Fibroblast of lung (primary cell): ENCODE measurements around the gene CRPPA. TPM values are rescaled to one million over a fixed set of nuclear protein-coding genes. Genes with fewer than 3 reads are reported as not detected.

ENCODE experiments used
- DNase-seq, 2 donors: peaks; one replicate each; pipeline versions ENCODE4 v3.0.0 to v3.0.0-alpha.2; 2010; ENCODE audit warnings: low read depth in 2 of 2
- H2AFZ ChIP-seq: 2 replicates; pipeline ENCODE4 v1.5.1; 2012; ENCODE audit warnings: low read length, control low read depth, inconsistent platforms
- H3K27ac ChIP-seq: 2 replicates; pipeline ENCODE4 v1.5.1; 2011; ENCODE audit warnings: low read length, control low read depth; ENCODE audit not compliant: insufficient read depth
- H3K27me3 ChIP-seq: 2 replicates; pipeline ENCODE4 v1.5.1; 2011; ENCODE audit warnings: mild to moderate bottlenecking, low read length; ENCODE audit not compliant: control insufficient read depth, insufficient read depth
- H3K36me3 ChIP-seq: 2 replicates; pipeline ENCODE4 v1.5.1; 2011; ENCODE audit warnings: low read length; ENCODE audit not compliant: control insufficient read depth, insufficient read depth
- H3K4me1 ChIP-seq: 2 replicates; pipeline ENCODE4 v1.5.1; 2011; ENCODE audit warnings: low read length; ENCODE audit not compliant: control insufficient read depth, insufficient read depth; ENCODE audit errors: extremely low read depth
- H3K4me2 ChIP-seq: 2 replicates; pipeline ENCODE4 v1.5.1; 2011; ENCODE audit warnings: low read length, control low read depth; ENCODE audit not compliant: insufficient read depth; ENCODE audit errors: extremely low read depth
- H3K4me3 ChIP-seq, 4 experiments: fragments of 200-600 bp in 1 of 4; sonication (generic) in 1 of 4; replicated peaks in 1 of 4; 2 replicates each; pipeline ENCODE4 v1.5.1; 2011 to 2016; ENCODE audit warnings: low read length in 4 of 4, low read depth in 3 of 4, mild to moderate bottlenecking in 3 of 4, control low read depth in 2 of 4, inconsistent platforms in 1 of 4, mixed read lengths in 1 of 4; ENCODE audit not compliant: insufficient read depth in 1 of 4; ENCODE audit errors: control extremely low read depth in 1 of 4
- H3K79me2 ChIP-seq: 2 replicates; pipeline ENCODE4 v1.5.1; 2012; ENCODE audit warnings: mild to moderate bottlenecking, low read length, inconsistent platforms; ENCODE audit not compliant: control insufficient read depth, insufficient read depth
- H3K9ac ChIP-seq: 2 replicates; pipeline ENCODE4 v1.5.1; 2011; ENCODE audit warnings: mild to moderate bottlenecking, low read length, control low read depth; ENCODE audit not compliant: insufficient read depth
- H3K9me3 ChIP-seq: 2 replicates; pipeline ENCODE4 v1.5.1; 2012; ENCODE audit warnings: low read depth, low read length; ENCODE audit not compliant: control insufficient read depth, insufficient read depth
- H4K20me1 ChIP-seq: 2 replicates; pipeline ENCODE4 v1.5.1; 2011; ENCODE audit warnings: low read length; ENCODE audit not compliant: control insufficient read depth, insufficient read depth; ENCODE audit errors: extremely low read depth
- CTCF ChIP-seq, 2 donors: IDR thresholded peaks in 1 of 2; conservative IDR thresholded peaks in 1 of 2; 1 replicate in 1 of 2; 2 replicates in 1 of 2; pipeline ENCODE4 v1.5.1; 2011 to 2012; ENCODE audit warnings: low read length in 2 of 2, control low read depth in 1 of 2, inconsistent platforms in 1 of 2, low read depth in 1 of 2, mild to moderate bottlenecking in 1 of 2
- EZH2 ChIP-seq: IDR thresholded peaks from 2 replicates; pipeline ENCODE4 v1.5.1; 2012; ENCODE audit warnings: low read length, control low read depth, mild to moderate bottlenecking; ENCODE audit errors: missing control alignments
- polyA plus RNA-seq, 2 donors: library from polyadenylated mRNA; depleted of rRNA in 1 of 2; stranded (reverse) in 1 of 2; unstranded in 1 of 2; fragments of >200 nt; gene quantifications; 2 replicates each; pipeline ENCODE4 v1.2.1, GENCODE V29; 2011 to 2012; ENCODE audit warnings: missing spikeins in 1 of 2
- total RNA-seq: library from RNA; depleted of rRNA; stranded (reverse); fragments of >200 nt; gene quantifications from 2 replicates; pipeline ENCODE4 v1.2.1, GENCODE V29; 2014

Gene CRPPA
- total and polyA plus RNA-seq, 2 donors (not counting 1 experiment from before 2014, with no cell fraction given), result 1.0 to 1.5 TPM

- Histone ChIP-seq H3K79me2 (no peaks in the 10 kb centered on the region), H2AFZ (no peak overlapping the region), H3K36me3 (no peaks in the 10 kb centered on the region), H3K27me3 (no peaks in the 10 kb centered on the region), H3K4me1 (no peaks in the 10 kb centered on the region), H3K4me2 (no peak overlapping the region), H3K27ac (no peak overlapping the region), H3K4me3 (no peak overlapping the region), H3K9ac (no peak overlapping the region), H3K9me3 (no peaks in the 10 kb centered on the region), H4K20me1 (no peaks in the 10 kb centered on the region)
- peak in 1 of 2 donors; percentile 39 for DNase-seq
- no peak for TF ChIP-seq CTCF (conservative IDR thresholded peaks at IDR 0.05 in 1 of 2, IDR thresholded peaks at IDR 0.05 in 1 of 2; ENCODE audit: low read depth in 1 of 2, low read length in 2 of 2)
- TF ChIP-seq EZH2, result no peak
Observed at GRCh38 chr7:16411391-16411790, 9.9 kb downstream of the CRPPA start.

- no peak overlapping the region for H3K9ac ChIP-seq
- H3K27me3 ChIP-seq, result no peaks in the 10 kb centered on the region
- no peak for TF ChIP-seq EZH2
- no peak for TF ChIP-seq CTCF (conservative IDR thresholded peaks at IDR 0.05 in 1 of 2, IDR thresholded peaks at IDR 0.05 in 1 of 2; ENCODE audit: low read depth in 1 of 2, low read length in 2 of 2)
Observed at GRCh38 chr7:16409777-16410176, 11.6 kb downstream of the CRPPA start.

GRCh38 chr7:16404636-16405035 is 16.7 kb downstream of the CRPPA start:
- Histone ChIP-seq H2AFZ (no peak overlapping the region), H3K4me1 (no peaks in the 10 kb centered on the region), H3K27me3 (no peaks in the 10 kb centered on the region), H3K9me3 (peaks cover 6% of the 10 kb centered on the region), H3K79me2 (no peaks in the 10 kb centered on the region), H4K20me1 (no peaks in the 10 kb centered on the region), H3K27ac (no peak overlapping the region), H3K4me2 (no peak overlapping the region), H3K4me3 (no peak overlapping the region), H3K36me3 (no peaks in the 10 kb centered on the region), H3K9ac (no peak overlapping the region)
- DNase-seq, result no peak
- TF ChIP-seq EZH2 (no peak), CTCF (conservative IDR thresholded peaks at IDR 0.05 in 1 of 2, IDR thresholded peaks at IDR 0.05 in 1 of 2; ENCODE audit: low read depth in 1 of 2, low read length in 2 of 2) (no peak)

More at GRCh38 chr7:16409777-16410176, 11.6 kb downstream of the CRPPA start:
- H3K4me3 ChIP-seq, result no peak overlapping the region
- H4K20me1 ChIP-seq, result no peaks in the 10 kb centered on the region
- no peaks in the 10 kb centered on the region for H3K36me3 ChIP-seq
- no peak overlapping the region for H3K4me2 ChIP-seq
- H3K9me3 ChIP-seq, result no peaks in the 10 kb centered on the region
- H3K27ac ChIP-seq, result no peak overlapping the region
- DNase-seq, result no peak
- H3K79me2 ChIP-seq, result no peaks in the 10 kb centered on the region
- no peaks in the 10 kb centered on the region for H3K4me1 ChIP-seq
- no peak overlapping the region for H2AFZ ChIP-seq
